ENCODE measurements around the gene TSGA10IP. TPM values are rescaled to one million over a fixed set of nuclear protein-coding genes. Genes with fewer than 3 reads are reported as not detected.
"Not testable (repeated sequence)": the region's sequence is repeated elsewhere in the genome, so short reads cannot be mapped to it uniquely, and the experiment has no call there.

The TSGA10IP gene
- total RNA-seq, 1 donor from 2014 or later = not detected

GRCh38 chr11:65945941-65946558 lies 770 bp downstream of the TSGA10IP start:
- no peak for DNase-seq (ENCODE audit: low read depth in 2 of 2)

GRCh38 chr11:65946655-65947054 lies 1.4 kb downstream of the TSGA10IP start:
- DNase-seq (ENCODE audit: low read depth in 2 of 2) = no peak

GRCh38 chr11:65947133-65947532 lies 1.9 kb downstream of the TSGA10IP start:
- no peak for DNase-seq (ENCODE audit: low read depth in 2 of 2)

GRCh38 chr11:65947603-65948125 lies 2.4 kb downstream of the TSGA10IP start:
- no peak for DNase-seq (ENCODE audit: low read depth in 2 of 2)

- not testable (repeated sequence) for DNase-seq (ENCODE audit: low read depth in 2 of 2)
Measured at GRCh38 chr11:65950711-65951110, 5.4 kb downstream of the TSGA10IP start.

GRCh38 chr11:65951641-65952040 lies 6.4 kb downstream of the TSGA10IP start:
- DNase-seq (ENCODE audit: low read depth in 2 of 2) = not testable (repeated sequence)

- no peak for DNase-seq (ENCODE audit: low read depth in 2 of 2)
Measured at GRCh38 chr11:65952052-65952521, 6.8 kb downstream of the TSGA10IP start.

GRCh38 chr11:65953471-65953870 lies 8.2 kb downstream of the TSGA10IP start:
- no peak for DNase-seq (ENCODE audit: low read depth in 2 of 2)

- DNase-seq (ENCODE audit: low read depth in 2 of 2) = no peak
Measured at GRCh38 chr11:65954771-65955170, 9.5 kb downstream of the TSGA10IP start.

- DNase-seq (ENCODE audit: low read depth in 2 of 2) = no peak
Measured at GRCh38 chr11:65958291-65958690, 13.0 kb downstream of the TSGA10IP start.

- no peak for DNase-seq (ENCODE audit: low read depth in 2 of 2)
Measured at GRCh38 chr11:65958774-65959420, 13.6 kb downstream of the TSGA10IP start.

- DNase-seq (ENCODE audit: low read depth in 2 of 2) = no peak
Measured at GRCh38 chr11:65960824-65961266, 15.6 kb downstream of the TSGA10IP start.

- peak; percentile 96 to 99 for DNase-seq (ENCODE audit: low read depth in 2 of 2)
Measured at GRCh38 chr11:65961267-65962140, 16.2 kb downstream of the TSGA10IP start, which contains the start of gene SART1. Gene SART1 (plus strand): TSS chr11:65961734. CDS start chr11:65961781, 47 bp downstream.

- DNase-seq (ENCODE audit: low read depth in 2 of 2) = no peak
Measured at GRCh38 chr11:65962141-65962564, 16.9 kb downstream of the TSGA10IP start.

- no peak for DNase-seq (ENCODE audit: low read depth in 2 of 2)
Measured at GRCh38 chr11:65964906-65965305, 19.6 kb downstream of the TSGA10IP start.

- no peak for DNase-seq (ENCODE audit: low read depth in 2 of 2)
Measured at GRCh38 chr11:65965986-65966762, 20.9 kb downstream of the TSGA10IP start.

GRCh38 chr11:65967329-65967934 lies 22.2 kb downstream of the TSGA10IP start:
- no peak for DNase-seq (ENCODE audit: low read depth in 2 of 2)

- no peak for DNase-seq (ENCODE audit: low read depth in 2 of 2)
Measured at GRCh38 chr11:65968600-65969482, 23.6 kb downstream of the TSGA10IP start.

- DNase-seq (ENCODE audit: low read depth in 2 of 2) = no peak
Measured at GRCh38 chr11:65972116-65972515, 26.8 kb downstream of the TSGA10IP start.

Data from dermis microvascular lymphatic vessel endothelial cell (primary cell).